HepG2 (cell line): ENCODE results near the gene PRM2. TPM values are rescaled to one million over a fixed set of nuclear protein-coding genes. Genes with fewer than 3 reads are reported as not detected.
A peak's percentile ranks its signal among the peaks of the same experiment; 100 is the strongest.

ENCODE experiments used
- ADNP ChIP-seq: sonication (generic); formaldehyde crosslinking; IDR thresholded peaks from 2 replicates; pipeline ENCODE4 v1.4.0; 2020; ENCODE audit warnings: missing genetic modification reagents
- ATAD3A ChIP-seq: sonication (generic); formaldehyde crosslinking; IDR thresholded peaks from 2 replicates; pipeline ENCODE4 v1.4.0; 2020; ENCODE audit warnings: missing genetic modification reagents
- BRD4 ChIP-seq: sonication (generic); formaldehyde crosslinking; IDR thresholded peaks from 2 replicates; pipeline ENCODE4 v1.4.0; 2020; ENCODE audit warnings: missing genetic modification reagents
- CC2D1A ChIP-seq: sonication (generic); formaldehyde crosslinking; IDR thresholded peaks from 2 replicates; pipeline ENCODE4 v1.8.1; 2023; ENCODE audit warnings: mild to moderate bottlenecking, missing genetic modification reagents
- ETV6 ChIP-seq: sonication (generic); formaldehyde crosslinking; conservative IDR thresholded peaks from 2 replicates; pipeline ENCODE4 v1.4.0; 2020; ENCODE audit warnings: missing genetic modification reagents
- GPBP1L1 ChIP-seq: sonication (generic); formaldehyde crosslinking; IDR thresholded peaks from 2 replicates; pipeline ENCODE4 v1.5.0; 2020; ENCODE audit warnings: mild to moderate bottlenecking, missing genetic modification reagents
- HOXA3 ChIP-seq: sonication (generic); formaldehyde crosslinking; IDR thresholded peaks from 2 replicates; pipeline ENCODE4 v1.5.0; 2020; ENCODE audit warnings: missing genetic modification reagents
- KLF6 ChIP-seq: IDR thresholded peaks from 2 replicates; pipeline ENCODE4 v1.8.0; 2016; ENCODE audit warnings: missing biosample characterization, missing genetic modification reagents
- NAIF1 ChIP-seq: sonication (generic); formaldehyde crosslinking; IDR thresholded peaks from 2 replicates; pipeline ENCODE4 v1.5.0; 2020; ENCODE audit warnings: mild to moderate bottlenecking, missing genetic modification reagents, borderline replicate concordance
- PHF21A ChIP-seq: sonication (generic); formaldehyde crosslinking; IDR thresholded peaks from 2 replicates; pipeline ENCODE4 v1.5.0; 2020; ENCODE audit warnings: mild to moderate bottlenecking, missing genetic modification reagents
- RARG ChIP-seq: sonication (generic); formaldehyde crosslinking; IDR thresholded peaks from 2 replicates; pipeline ENCODE4 v1.4.0; 2020; ENCODE audit warnings: low read depth, mild to moderate bottlenecking, missing genetic modification reagents
- RXRB ChIP-seq: IDR thresholded peaks from 2 replicates; pipeline ENCODE4 v1.6.1; 2016; ENCODE audit warnings: borderline replicate concordance, missing genetic modification reagents, missing compliant biosample characterization
- ZBED4 ChIP-seq: sonication (generic); formaldehyde crosslinking; IDR thresholded peaks from 2 replicates; pipeline ENCODE4 v1.4.0; 2020; ENCODE audit warnings: missing genetic modification reagents, borderline replicate concordance
- ZNF354B ChIP-seq: sonication (generic); formaldehyde crosslinking; IDR thresholded peaks from 2 replicates; pipeline ENCODE4 v1.8.0; 2022; ENCODE audit warnings: mild to moderate bottlenecking, missing genetic modification reagents
- ZNF362 ChIP-seq: sonication (generic); formaldehyde crosslinking; IDR thresholded peaks from 2 replicates; pipeline ENCODE4 v1.4.0; 2020; ENCODE audit warnings: missing genetic modification reagents, mild to moderate bottlenecking, borderline replicate concordance
- ZNF468 ChIP-seq: sonication (generic); formaldehyde crosslinking; IDR thresholded peaks from 2 replicates; pipeline ENCODE4 v1.8.0; 2022; ENCODE audit warnings: mild to moderate bottlenecking, moderate library complexity, missing genetic modification reagents
- ZNF609 ChIP-seq: sonication (generic); formaldehyde crosslinking; IDR thresholded peaks from 2 replicates; pipeline ENCODE4 v1.4.0; 2020; ENCODE audit warnings: mild to moderate bottlenecking, missing genetic modification reagents, borderline replicate concordance
- ZNF749 ChIP-seq: sonication (generic); formaldehyde crosslinking; IDR thresholded peaks from 2 replicates; pipeline ENCODE4 v1.8.0; 2022; ENCODE audit warnings: mild to moderate bottlenecking, missing genetic modification reagents, moderate library complexity, borderline replicate concordance
- polyA plus RNA-seq, 8 experiments: library from polyadenylated mRNA; depleted of rRNA in 3 of 8; stranded (reverse) in 7 of 8; unstranded in 1 of 8; fragments of >200 nt; fragmentation: Illumina TruSeq in 4 of 8; extraction: Trizol in 4 of 8; gene quantifications; 2 replicates each; pipeline versions ENCODE4 v1.2.1 to v1.2.3, GENCODE V29; 2011 to 2016; ENCODE audit warnings: low read depth in 4 of 8, missing spikeins in 1 of 8, mixed read lengths in 1 of 8; ENCODE audit not compliant: insufficient read depth in 1 of 8
- total RNA-seq, 5 experiments: library from RNA; depleted of rRNA; stranded (reverse); fragments of >200 nt; fragmentation: Illumina TruSeq; extraction: Trizol; gene quantifications; 2 replicates each; pipeline ENCODE4 v1.2.3, GENCODE V29; 2016; ENCODE audit warnings: low read depth in 1 of 5

PRM2 gene
- total and polyA plus RNA-seq, 2 of the 13 experiments (the other 11 are each of a cell fraction or from before 2014, with no cell fraction given) = 0.54 TPM; not detected in 1

- TF ChIP-seq RXRB (CRISPR knock-in tag) (no peak), NAIF1 (CRISPR knock-in tag) (no peak), ATAD3A (CRISPR knock-in tag) (no peak), HOXA3 (CRISPR knock-in tag) (no peak), ETV6 (CRISPR knock-in tag) (no peak), CC2D1A (CRISPR knock-in tag) (no peak), ZNF749 (CRISPR knock-in tag) (no peak), BRD4 (CRISPR knock-in tag) (no peak), ZNF468 (CRISPR knock-in tag) (no peak), GPBP1L1 (CRISPR knock-in tag) (no peak), KLF6 (CRISPR knock-in tag) (no peak), ZNF354B (CRISPR knock-in tag) (no peak), PHF21A (CRISPR knock-in tag) (no peak), ZNF609 (no peak), ADNP (no peak), RARG (CRISPR knock-in tag) (no peak), ZNF362 (CRISPR knock-in tag) (no peak), ZBED4 (CRISPR knock-in tag) (peak; percentile 45; the same call in 1 of the 2 replicates)
Observed at GRCh38 chr16:11256661-11257130, 19.6 kb downstream of the PRM2 start (continued).
